Ascending aorta (tissue), 2 donors: ENCODE data around the gene SPATA25. TPM values are rescaled to one million over a fixed set of nuclear protein-coding genes. Genes with fewer than 3 reads are reported as not detected.

Experiments used
- DNase-seq, 2 donors: peaks; one replicate each; pipeline ENCODE4 v3.0.0-alpha.2; 2019; ENCODE audit warnings: low spot score in 2 of 2
- H3K27ac ChIP-seq, 2 donors: fragments of 200-600 bp; sonication (generic); one replicate each; pipeline ENCODE4 v1.5.1; 2016 to 2017; ENCODE audit warnings: mild to moderate bottlenecking in 1 of 2
- H3K27me3 ChIP-seq: fragments of 200-600 bp; sonication (generic); one replicate; pipeline ENCODE4 v1.5.1; 2017
- H3K36me3 ChIP-seq, 2 donors: fragments of 200-600 bp; sonication (generic); one replicate each; pipeline ENCODE4 v1.5.1; 2016
- H3K4me1 ChIP-seq, 2 donors: fragments of 200-600 bp; sonication (generic); one replicate each; pipeline ENCODE4 v1.5.1; 2016 to 2017; ENCODE audit warnings: mild to moderate bottlenecking in 1 of 2
- H3K4me3 ChIP-seq, 2 donors: fragments of 200-600 bp; sonication (generic); one replicate each; pipeline ENCODE4 v1.5.1; 2016 to 2017; ENCODE audit warnings: mild to moderate bottlenecking in 1 of 2
- H3K9me3 ChIP-seq, 2 donors: fragments of 200-600 bp; sonication (generic); one replicate each; pipeline ENCODE4 v1.5.1; 2016
- intact Hi-C: fragments of 100-400 bp; cut with DNase I; formaldehyde crosslinking; loops from one replicate; pipeline ENCODE4 v1.15.1; 2023
- total RNA-seq: library from RNA; depleted of rRNA; stranded (reverse); fragments of >200 nt; gene quantifications from one replicate; pipeline ENCODE4 v1.1.0, GENCODE V29; 2016
- TF ChIP-seq, protein P1 (sequence below), 3 experiments: fragments of 200-600 bp in 2 of 3; fragments of 450-650 bp in 1 of 3; sonication (generic) in 2 of 3; IDR thresholded peaks; one replicate each; pipeline ENCODE4 v1.5.1; 2016 to 2019; ENCODE audit warnings: antibody characterized with exemption in 3 of 3, mild to moderate bottlenecking in 1 of 3, moderate library complexity in 1 of 3

The SPATA25 gene
- total RNA-seq, 1 donor from 2014 or later: 32.8 TPM

DNA sequence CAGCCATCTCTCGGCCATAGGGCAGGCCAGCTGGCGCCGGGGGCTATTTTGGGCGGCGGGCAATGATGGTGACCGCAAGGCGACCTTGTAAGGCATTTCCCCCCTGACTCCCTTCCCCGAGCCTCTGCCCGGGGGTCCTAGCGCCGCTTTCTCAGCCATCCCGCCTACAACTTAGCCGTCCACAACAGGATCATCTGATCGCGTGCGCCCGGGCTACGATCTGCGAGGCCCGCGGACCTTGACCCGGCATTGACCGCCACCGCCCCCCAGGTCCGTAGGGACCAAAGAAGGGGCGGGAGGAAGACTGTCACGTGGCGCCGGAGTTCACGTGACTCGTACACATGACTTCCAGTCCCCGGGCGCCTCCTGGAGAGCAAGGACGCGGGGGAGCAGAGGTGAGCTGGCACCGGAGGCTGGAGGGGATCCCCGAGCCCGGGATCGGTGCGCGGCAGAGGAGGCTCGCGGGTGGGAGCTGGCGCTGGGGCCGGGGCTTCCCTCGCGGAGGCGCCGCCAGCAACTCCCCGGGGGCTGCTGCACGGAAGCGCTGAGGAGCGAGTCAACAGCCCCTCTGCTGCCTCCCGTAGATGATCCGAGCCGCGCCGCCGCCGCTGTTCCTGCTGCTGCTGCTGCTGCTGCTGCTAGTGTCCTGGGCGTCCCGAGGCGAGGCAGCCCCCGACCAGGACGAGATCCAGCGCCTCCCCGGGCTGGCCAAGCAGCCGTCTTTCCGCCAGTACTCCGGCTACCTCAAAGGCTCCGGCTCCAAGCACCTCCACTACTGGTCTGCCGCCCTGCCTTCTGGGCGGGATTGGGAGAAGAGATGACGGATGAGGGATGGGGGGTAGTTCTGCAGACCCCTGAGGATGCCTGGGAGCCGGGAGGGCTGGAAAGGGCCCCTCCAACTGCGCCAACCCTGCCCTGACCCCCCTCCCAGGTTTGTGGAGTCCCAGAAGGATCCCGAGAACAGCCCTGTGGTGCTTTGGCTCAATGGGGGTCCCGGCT lies 3.9 kb upstream of the SPATA25 start, which contains the start of the genes CTSA and NEURL2:
TSS of gene CTSA (plus strand) at position 351 of the 999 bp plus-strand sequence. CDS start at position 585, 234 bp downstream.
TSS of gene NEURL2 (minus strand) at position 224 of the 999 bp plus-strand sequence. CDS start at position 7, 217 bp downstream.
- Histone ChIP-seq H3K27me3 (no peaks in the 10 kb centered on the region), H3K9me3 (no peaks in the 10 kb centered on the region), H3K4me1 (peaks cover 8 to 12% of the 10 kb centered on the region in 2 donors), H3K4me3 (peak within 1 kb of the TSS; percentile 71 to 87), H3K27ac (peak within 1 kb of the TSS; percentile 68 to 71), H3K36me3 (peaks cover 20 to 40% of the 10 kb centered on the region in 2 donors)
- TF ChIP-seq, protein P1, sequence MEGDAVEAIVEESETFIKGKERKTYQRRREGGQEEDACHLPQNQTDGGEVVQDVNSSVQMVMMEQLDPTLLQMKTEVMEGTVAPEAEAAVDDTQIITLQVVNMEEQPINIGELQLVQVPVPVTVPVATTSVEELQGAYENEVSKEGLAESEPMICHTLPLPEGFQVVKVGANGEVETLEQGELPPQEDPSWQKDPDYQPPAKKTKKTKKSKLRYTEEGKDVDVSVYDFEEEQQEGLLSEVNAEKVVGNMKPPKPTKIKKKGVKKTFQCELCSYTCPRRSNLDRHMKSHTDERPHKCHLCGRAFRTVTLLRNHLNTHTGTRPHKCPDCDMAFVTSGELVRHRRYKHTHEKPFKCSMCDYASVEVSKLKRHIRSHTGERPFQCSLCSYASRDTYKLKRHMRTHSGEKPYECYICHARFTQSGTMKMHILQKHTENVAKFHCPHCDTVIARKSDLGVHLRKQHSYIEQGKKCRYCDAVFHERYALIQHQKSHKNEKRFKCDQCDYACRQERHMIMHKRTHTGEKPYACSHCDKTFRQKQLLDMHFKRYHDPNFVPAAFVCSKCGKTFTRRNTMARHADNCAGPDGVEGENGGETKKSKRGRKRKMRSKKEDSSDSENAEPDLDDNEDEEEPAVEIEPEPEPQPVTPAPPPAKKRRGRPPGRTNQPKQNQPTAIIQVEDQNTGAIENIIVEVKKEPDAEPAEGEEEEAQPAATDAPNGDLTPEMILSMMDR (IDR thresholded peaks at IDR 0.05): no peak
- intact Hi-C loops: loop anchor here (1.0 to 2.0 kb wide), 6 partner anchors 19 to 92 kb away; partner anchors contain the start of genes ACOT8, PCIF1 and ZSWIM3
- DNase-seq: peak; percentile 76 to 96

DNA sequence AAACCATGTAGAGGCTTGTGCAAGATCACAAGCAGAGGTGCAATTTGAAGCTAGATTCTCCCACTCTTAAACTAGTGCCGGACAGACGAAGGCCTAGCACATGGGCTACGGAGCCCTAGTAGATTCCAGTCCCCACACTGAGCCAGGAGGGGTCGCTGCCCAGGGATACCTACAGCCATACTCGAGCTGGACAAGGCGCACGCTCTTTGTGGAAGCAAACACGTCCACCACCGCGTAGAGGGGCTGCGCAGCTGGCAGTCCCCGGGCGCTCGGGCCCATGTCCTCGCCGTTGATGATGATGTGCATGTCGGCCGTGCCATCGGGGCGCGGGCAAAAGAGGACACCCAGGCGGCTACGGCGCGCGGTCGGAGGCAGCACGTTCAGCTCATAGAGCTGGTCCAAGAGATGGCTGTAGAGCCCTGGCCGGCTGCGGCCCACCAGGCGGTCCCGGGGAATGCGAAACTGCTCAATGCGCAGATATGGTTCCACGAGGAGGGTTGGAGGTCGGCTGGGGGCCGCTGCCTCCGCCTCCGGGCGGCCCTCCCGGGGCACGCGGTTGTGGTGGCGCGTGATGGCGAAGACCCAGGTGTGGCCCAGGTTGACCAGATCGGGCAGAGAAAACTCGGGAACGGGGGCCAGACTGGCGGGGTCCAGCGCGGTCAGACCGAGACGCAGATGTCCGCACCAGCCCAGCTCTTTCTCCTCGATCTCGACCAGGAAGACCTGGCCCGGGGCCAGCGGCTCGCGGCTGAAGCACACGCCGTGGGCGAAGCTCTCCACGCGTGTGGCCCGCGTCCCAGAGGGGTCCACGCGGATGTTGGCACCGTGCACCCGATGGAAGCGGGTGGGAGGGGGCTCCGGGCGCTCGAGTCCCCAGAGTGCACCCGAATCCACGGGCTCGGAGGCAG lies 2.9 kb upstream of the SPATA25 start:
- TF ChIP-seq, protein P1 (IDR thresholded peaks at IDR 0.05): peak; percentile 35 to 76 (median 55)
- H3K27me3 ChIP-seq: no peaks in the 10 kb centered on the region
- H3K4me3 ChIP-seq: peak overlapping the region; percentile 71 to 87
- H3K36me3 ChIP-seq: peaks cover 12 to 38% of the 10 kb centered on the region in 2 donors
- intact Hi-C loops: loop anchor here (2.0 kb wide), 2 partner anchors 34 to 56 kb away; partner anchors contain the start of genes ACOT8 and ZSWIM3
- peak in 1 of 2 donors; percentile 89 for DNase-seq
- H3K27ac ChIP-seq: peak overlapping the region; percentile 68 to 71
- H3K9me3 ChIP-seq: no peaks in the 10 kb centered on the region
- peaks cover 8 to 12% of the 10 kb centered on the region in 2 donors for H3K4me1 ChIP-seq

DNA sequence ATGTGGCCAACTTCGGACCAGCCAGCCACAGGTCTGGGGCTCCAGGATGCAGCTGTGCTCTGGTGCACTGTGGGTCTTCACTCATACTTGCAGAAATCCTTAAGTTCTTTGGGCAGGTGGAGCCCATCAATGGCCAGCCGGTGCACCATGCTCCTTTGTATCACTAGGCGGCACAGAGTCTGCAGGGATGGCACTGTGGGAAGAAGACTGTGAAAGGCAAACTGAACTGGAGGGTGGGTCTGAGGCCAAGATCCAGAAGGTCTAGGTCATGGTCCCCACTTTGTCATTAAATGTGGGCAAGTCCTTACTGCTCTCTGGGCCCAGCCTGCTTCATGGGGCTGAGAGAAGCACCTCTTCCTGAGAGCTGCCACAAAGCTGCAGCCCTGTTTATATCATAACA lies 1.3 kb upstream of the SPATA25 start:
- Histone ChIP-seq H3K4me3 (no peak overlapping the region), H3K27ac (no peak overlapping the region), H3K36me3 (peaks cover 1 to 38% of the 10 kb centered on the region in 2 donors), H3K27me3 (no peaks in the 10 kb centered on the region), H3K9me3 (no peaks in the 10 kb centered on the region), H3K4me1 (peaks cover 8 to 12% of the 10 kb centered on the region in 2 donors)
- intact Hi-C loops: no loop called here
- no peak for DNase-seq
- TF ChIP-seq, protein P1 (IDR thresholded peaks at IDR 0.05): no peak

DNA sequence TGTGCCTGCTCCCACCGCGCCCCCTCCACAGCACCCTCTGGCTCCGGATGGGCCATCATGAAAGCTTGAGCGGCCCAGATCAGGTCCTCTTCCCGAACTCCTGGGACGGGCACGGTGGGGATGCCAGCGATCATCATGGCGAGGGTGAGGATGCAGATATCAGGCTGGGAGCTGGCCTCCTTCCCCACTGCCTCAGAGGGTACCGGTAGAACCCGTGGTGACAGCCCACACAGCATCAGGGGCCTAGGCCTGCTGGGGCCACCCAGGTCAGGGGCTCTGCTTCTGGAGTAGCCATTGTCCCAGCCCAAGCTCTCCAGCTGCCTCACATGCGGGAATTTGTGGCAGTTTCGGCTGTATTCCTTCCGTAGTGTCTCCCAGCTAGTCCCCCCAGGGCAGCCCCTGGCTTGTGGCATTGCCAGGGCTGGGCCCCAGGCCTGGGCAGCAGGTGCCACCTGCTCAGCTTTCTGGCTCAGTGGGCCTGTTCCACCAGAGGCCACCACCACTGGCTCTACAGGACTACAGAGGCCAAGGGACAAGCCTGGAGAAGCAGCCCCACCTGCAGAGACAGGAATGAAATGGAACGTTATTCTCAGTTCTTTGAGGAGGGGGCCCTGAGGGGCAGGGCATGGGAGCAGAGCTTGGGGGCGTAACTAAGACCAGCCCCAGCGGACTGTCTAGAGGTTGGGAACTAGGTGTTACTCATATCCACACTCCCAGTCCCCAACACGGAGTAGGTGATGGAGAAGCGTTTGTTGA lies 654 bp downstream of the SPATA25 start:
- intact Hi-C loops: no loop called here
- Histone ChIP-seq H3K4me1 (peaks cover 6 to 9% of the 10 kb centered on the region in 2 donors), H3K4me3 (no peak overlapping the region)

More for the DNA sequence above, 654 bp downstream of the SPATA25 start:
- DNase-seq: no peak
- peaks cover 13 to 44% of the 10 kb centered on the region in 2 donors for H3K36me3 ChIP-seq
- H3K27ac ChIP-seq: no peak overlapping the region
- no peaks in the 10 kb centered on the region for H3K27me3 ChIP-seq
- TF ChIP-seq, protein P1 (IDR thresholded peaks at IDR 0.05): no peak
- no peaks in the 10 kb centered on the region for H3K9me3 ChIP-seq
